GM06990 (cell line): ENCODE results near the gene C1QTNF1.

ENCODE experiments used
- DNase-seq: peaks from one replicate; pipeline ENCODE4 v3.0.0-alpha.2; 2011; ENCODE audit not compliant: insufficient read length; ENCODE audit errors: extremely low read depth
- H3K27me3 ChIP-seq: replicated peaks from 2 replicates; pipeline ENCODE4 v1.6.0; 2011; ENCODE audit warnings: low read length; ENCODE audit not compliant: control insufficient read depth, insufficient read depth
- H3K36me3 ChIP-seq: 2 replicates; pipeline ENCODE4 v1.5.1; 2011; ENCODE audit warnings: low read length; ENCODE audit not compliant: control insufficient read depth, insufficient read depth
- H3K4me3 ChIP-seq: replicated peaks from 2 replicates; pipeline ENCODE4 v1.5.1; 2011; ENCODE audit warnings: low read depth, mild to moderate bottlenecking, control low read depth, low read length
- TF ChIP-seq, protein P1 (sequence below): IDR thresholded peaks from 2 replicates; pipeline ENCODE4 v1.5.1; 2011; ENCODE audit warnings: low read length, control low read depth, mild to moderate bottlenecking, inconsistent platforms; ENCODE audit not compliant: insufficient read depth, poor library complexity, severe bottlenecking

Gene C1QTNF1

DNA sequence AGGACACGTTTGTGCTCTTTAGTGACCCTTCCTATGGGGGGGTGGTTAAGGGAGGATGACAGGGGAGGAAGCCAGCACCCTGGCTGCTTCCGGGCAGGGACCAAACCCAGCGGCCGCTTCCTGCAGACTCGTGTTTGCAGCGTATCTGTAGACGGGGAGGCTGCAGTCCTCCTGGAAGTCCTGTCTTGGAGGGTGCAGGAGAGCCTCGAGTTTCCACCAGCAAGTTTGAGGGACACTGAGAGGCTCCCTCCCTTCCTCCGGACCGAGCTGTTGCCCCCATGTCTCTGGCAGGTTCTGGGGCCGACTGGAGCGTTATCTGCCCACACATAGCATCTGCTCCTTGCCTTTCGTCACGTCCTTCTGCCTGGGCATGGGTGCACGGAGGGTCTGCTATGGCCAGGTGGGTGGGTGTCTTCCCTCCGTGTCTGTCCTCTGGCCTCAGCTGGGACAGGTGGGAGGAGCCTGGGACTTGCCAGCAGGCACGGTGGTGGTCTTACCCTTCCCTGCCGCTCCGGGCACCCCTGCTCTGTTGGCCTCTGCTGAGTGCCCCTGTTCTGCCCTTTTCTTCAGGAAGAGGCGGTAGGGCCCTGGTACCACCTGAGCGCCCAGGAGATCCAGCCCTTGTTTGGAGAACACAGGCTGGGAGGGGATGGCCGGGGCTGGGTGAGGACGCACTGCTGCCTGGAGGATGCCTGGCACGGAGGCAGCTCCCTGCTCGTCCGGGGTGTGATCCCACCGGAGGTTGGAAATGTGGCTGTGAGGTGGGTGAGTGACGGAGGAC is 59.4 kb downstream of the C1QTNF1 start:
- TF ChIP-seq, protein P1, sequence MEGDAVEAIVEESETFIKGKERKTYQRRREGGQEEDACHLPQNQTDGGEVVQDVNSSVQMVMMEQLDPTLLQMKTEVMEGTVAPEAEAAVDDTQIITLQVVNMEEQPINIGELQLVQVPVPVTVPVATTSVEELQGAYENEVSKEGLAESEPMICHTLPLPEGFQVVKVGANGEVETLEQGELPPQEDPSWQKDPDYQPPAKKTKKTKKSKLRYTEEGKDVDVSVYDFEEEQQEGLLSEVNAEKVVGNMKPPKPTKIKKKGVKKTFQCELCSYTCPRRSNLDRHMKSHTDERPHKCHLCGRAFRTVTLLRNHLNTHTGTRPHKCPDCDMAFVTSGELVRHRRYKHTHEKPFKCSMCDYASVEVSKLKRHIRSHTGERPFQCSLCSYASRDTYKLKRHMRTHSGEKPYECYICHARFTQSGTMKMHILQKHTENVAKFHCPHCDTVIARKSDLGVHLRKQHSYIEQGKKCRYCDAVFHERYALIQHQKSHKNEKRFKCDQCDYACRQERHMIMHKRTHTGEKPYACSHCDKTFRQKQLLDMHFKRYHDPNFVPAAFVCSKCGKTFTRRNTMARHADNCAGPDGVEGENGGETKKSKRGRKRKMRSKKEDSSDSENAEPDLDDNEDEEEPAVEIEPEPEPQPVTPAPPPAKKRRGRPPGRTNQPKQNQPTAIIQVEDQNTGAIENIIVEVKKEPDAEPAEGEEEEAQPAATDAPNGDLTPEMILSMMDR: no peak

DNA sequence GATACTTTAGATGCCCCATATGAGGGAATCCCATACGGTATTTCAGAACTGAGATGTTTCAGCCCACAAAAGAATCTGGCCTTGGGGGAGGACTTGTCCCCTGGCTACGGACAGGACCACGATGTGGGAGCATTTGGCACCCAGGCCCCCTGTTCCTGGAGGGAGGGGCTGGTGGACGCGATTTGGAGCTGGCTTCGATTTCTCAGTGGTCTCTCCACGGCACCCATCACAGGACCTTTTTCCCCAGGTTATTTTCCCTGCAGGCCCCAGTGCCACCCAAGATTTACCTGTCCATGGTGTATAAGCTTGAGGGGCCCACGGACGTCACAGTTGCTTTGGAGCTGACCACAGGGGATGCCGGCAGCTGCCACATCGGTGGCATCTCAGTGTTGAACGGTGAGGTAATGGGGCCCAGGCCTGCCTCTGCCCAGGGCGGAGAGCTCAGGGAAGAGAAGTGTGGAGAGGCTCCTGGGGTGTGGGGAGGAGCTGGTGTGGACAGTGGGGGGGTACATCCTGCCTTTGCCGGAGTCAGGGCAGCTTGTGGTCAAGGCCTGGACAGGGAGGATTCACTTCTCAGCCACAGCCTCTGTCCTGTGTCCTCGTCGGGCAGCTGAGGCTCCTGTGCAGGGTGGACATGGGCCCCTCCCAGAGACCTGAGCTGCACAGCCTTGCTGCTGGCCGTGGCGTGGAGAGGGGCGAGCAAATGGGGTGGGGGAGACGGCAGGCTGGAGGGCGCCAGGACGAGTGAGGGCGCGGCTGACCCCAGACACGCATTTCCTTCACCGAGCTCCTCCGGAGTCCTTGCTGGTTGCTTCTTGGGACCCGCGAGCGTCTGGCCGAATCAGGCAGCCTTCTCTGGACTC is 60.6 kb downstream of the C1QTNF1 start:
- H3K36me3 ChIP-seq: peaks cover 13% of the 10 kb centered on the region
- DNase-seq: no peak
- no peak overlapping the region for H3K4me3 ChIP-seq
- TF ChIP-seq, protein P1: no peak
- H3K27me3 ChIP-seq: no peaks in the 10 kb centered on the region

More for the DNA sequence above, 59.4 kb downstream of the C1QTNF1 start:
- DNase-seq: no peak
- Histone ChIP-seq H3K36me3 (peaks cover 20% of the 10 kb centered on the region), H3K4me3 (no peak overlapping the region), H3K27me3 (no peaks in the 10 kb centered on the region)

DNA sequence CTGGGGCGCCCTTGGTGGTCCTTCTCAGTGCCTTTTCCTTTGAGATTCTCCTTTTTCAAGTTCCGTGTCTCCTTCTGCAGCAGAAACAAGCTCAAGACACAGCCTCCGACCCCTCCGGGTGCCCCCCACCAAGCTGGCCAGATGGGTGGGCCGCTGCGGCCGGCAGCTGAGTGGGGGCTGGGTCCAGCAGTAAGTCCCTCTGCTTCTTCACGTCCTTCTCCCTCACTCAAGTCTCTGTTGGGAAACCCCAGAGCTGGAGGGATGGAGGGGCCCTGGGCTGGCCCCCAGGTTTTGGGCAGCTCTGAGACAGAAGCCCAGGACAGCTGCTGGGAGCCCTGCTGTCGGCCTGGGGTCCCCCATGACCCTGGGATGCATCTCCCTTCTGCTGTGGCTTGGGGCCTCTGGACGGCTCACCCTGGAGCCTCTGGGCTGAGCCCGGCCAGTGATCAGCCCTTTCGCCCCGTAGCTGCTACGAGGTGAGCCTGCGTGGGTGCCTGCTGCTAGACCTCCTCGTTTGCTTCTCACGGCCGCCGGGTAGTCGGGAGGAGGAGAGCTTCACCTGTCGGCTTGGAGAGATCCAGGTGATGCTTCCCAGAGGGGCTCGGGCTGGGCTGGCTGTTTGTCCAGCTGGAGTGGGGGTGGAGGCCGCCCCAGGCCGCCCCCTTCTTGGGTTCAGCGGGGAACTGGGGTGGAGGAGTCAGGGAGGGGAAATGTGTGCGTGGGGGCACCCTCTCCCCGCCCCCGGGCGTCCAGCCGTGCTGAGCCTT is 61.4 kb downstream of the C1QTNF1 start:
- TF ChIP-seq, protein P1: no peak
- Histone ChIP-seq H3K27me3 (no peaks in the 10 kb centered on the region), H3K4me3 (no peak overlapping the region), H3K36me3 (peaks cover 12% of the 10 kb centered on the region)
- no peak for DNase-seq

DNA sequence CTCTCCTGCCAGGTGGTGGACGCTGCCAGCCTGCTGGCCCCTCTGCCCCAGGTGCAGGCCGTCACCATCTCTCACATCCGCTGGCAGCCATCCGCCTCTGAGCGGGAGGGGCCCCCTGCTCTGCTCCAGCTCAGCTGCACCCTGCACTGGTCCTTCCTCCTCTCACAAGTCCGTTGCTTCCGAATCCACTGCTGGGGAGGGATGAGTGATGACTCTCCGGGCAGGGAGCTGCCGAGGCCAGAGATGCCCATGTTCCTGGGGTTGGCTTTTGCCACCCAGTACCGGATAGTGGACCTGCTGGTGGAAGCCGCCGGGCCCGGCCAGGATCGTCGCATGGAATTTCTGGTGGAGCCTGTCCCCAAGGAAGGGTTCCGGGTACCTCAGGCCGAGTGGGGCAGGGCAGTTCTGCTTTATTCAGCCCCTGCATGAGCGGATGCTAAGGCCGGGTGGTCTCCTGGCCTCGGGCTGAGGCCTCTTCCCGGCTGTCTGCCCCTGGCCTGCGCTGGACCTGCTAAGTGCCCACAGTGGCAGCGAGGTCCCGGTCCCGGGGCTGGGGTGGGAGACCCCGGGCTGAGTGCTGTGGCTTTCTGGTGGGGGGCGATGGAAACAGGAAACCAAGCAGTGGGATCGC is 62.1 kb downstream of the C1QTNF1 start:
- Histone ChIP-seq H3K27me3 (no peaks in the 10 kb centered on the region), H3K36me3 (peaks cover 10% of the 10 kb centered on the region), H3K4me3 (no peak overlapping the region)
- TF ChIP-seq, protein P1: no peak
- no peak for DNase-seq
